Ishikawa (cell line): ENCODE results near the gene AGPAT3.

Experiments
- CREB1 ChIP-seq: IDR thresholded peaks from 2 replicates; pipeline ENCODE4 v1.6.1; 2012; ENCODE audit warnings: low read depth
- EGR1 ChIP-seq: IDR thresholded peaks from 2 replicates; pipeline ENCODE4 v1.6.1; 2012
- EP300 ChIP-seq: IDR thresholded peaks from 2 replicates; pipeline ENCODE4 v1.6.1; 2012; ENCODE audit warnings: borderline replicate concordance
- FOXM1 ChIP-seq: IDR thresholded peaks from 2 replicates; pipeline ENCODE4 v1.6.1; 2012; ENCODE audit warnings: low read depth, borderline replicate concordance
- RAD21 ChIP-seq: IDR thresholded peaks from 2 replicates; pipeline ENCODE4 v1.6.1; 2012; ENCODE audit warnings: low read depth
- REST ChIP-seq: IDR thresholded peaks from 2 replicates; pipeline ENCODE4 v1.6.1; 2012; ENCODE audit warnings: low read depth, mild to moderate bottlenecking
- TAF1 ChIP-seq: IDR thresholded peaks from 2 replicates; pipeline ENCODE4 v1.6.1; 2012; ENCODE audit warnings: low read depth, mild to moderate bottlenecking
- TCF12 ChIP-seq: IDR thresholded peaks from 2 replicates; pipeline ENCODE4 v1.6.1; 2012; ENCODE audit warnings: low read depth
- ZBTB7A ChIP-seq: IDR thresholded peaks from 2 replicates; pipeline ENCODE4 v1.6.1; 2012; ENCODE audit warnings: low read depth
- TF ChIP-seq, protein P1 (sequence below): IDR thresholded peaks from 2 replicates; pipeline ENCODE4 v1.6.1; 2012

DNA sequence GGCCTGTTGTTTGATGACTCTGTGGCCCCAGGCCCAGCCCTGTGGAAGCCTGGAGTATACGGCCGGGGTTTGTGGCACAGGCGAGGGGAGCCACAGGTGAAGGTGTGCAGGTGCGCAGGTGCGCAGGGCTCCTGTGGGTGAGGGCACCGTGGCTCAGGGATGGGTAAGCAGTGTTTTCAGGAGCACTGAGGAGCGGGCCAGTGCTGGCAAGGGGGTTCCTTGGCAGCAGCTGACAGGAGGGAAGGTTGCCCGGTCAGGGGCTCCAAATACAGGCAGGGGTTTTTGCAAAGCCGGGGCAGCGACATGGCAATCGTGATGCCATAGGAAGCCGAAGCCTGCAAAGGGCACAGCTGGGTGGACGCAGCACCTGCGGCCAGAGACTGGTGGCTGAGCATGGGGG, 20.7 kb downstream of the AGPAT3 start:
- no peak for TF ChIP-seq TAF1
- no peak for TF ChIP-seq RAD21
- TF ChIP-seq REST: no peak
- TF ChIP-seq, protein P1, sequence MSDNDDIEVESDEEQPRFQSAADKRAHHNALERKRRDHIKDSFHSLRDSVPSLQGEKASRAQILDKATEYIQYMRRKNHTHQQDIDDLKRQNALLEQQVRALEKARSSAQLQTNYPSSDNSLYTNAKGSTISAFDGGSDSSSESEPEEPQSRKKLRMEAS: no peak
- no peak for TF ChIP-seq EP300
- TF ChIP-seq EGR1: no peak
- no peak for TF ChIP-seq TCF12
- no peak for TF ChIP-seq ZBTB7A
- no peak for TF ChIP-seq CREB1
- no peak for TF ChIP-seq FOXM1
